Thoracic aorta (tissue), 2 donors: ENCODE data around the gene LIFR. TPM values are rescaled to one million over a fixed set of nuclear protein-coding genes. Genes with fewer than 3 reads are reported as not detected.

Experiments used
- ATAC-seq: fragments of 150-250 bp; one replicate; pipeline ENCODE4 v1.8.0; 2017; ENCODE audit warnings: low read depth; ENCODE audit not compliant: insufficient number of reproducible peaks, low FRiP score
- DNase-seq: peaks from one replicate; pipeline ENCODE4 v3.0.0-alpha.2; 2020; ENCODE audit warnings: low spot score
- H3K27ac ChIP-seq, 2 donors: fragments of 200-600 bp; sonication (generic); 1 replicate in 1 of 2; 2 replicates in 1 of 2; pipeline ENCODE4 v1.5.1; 2016; ENCODE audit warnings: mild to moderate bottlenecking in 2 of 2, moderate library complexity in 2 of 2
- H3K27me3 ChIP-seq: fragments of 200-600 bp; sonication (generic); replicated peaks from 2 replicates; pipeline ENCODE4 v1.6.0; 2016; ENCODE audit warnings: mild to moderate bottlenecking; ENCODE audit not compliant: insufficient read depth
- H3K36me3 ChIP-seq: fragments of 200-600 bp; sonication (generic); one replicate; pipeline ENCODE4 v1.5.1; 2016
- H3K4me1 ChIP-seq, 2 donors: fragments of 200-600 bp; sonication (generic); 1 replicate in 1 of 2; 2 replicates in 1 of 2; pipeline versions ENCODE4 v1.5.1 to v1.6.0; 2016; ENCODE audit warnings: low read depth in 2 of 2, mild to moderate bottlenecking in 1 of 2; ENCODE audit not compliant: control insufficient read depth in 1 of 2
- H3K4me3 ChIP-seq: fragments of 200-600 bp; sonication (generic); 2 replicates; pipeline ENCODE4 v1.5.1; 2016; ENCODE audit warnings: mild to moderate bottlenecking
- H3K9me3 ChIP-seq: fragments of 200-600 bp; sonication (generic); 2 replicates; pipeline ENCODE4 v1.5.1; 2016
- total RNA-seq, 2 donors: library from RNA; depleted of rRNA; stranded (reverse); fragments of >200 nt; gene quantifications; one replicate each; pipeline versions ENCODE4 v1.1.0 to v1.2.3, GENCODE V29; 2016
- TF ChIP-seq, protein P1 (sequence below): fragments of 200-600 bp; sonication (generic); IDR thresholded peaks from one replicate; pipeline ENCODE4 v1.5.1; 2019; ENCODE audit warnings: antibody characterized with exemption

Gene LIFR
- total RNA-seq, 2 donors from 2014 or later, result 61.1 to 110 TPM

- TF ChIP-seq, protein P1, sequence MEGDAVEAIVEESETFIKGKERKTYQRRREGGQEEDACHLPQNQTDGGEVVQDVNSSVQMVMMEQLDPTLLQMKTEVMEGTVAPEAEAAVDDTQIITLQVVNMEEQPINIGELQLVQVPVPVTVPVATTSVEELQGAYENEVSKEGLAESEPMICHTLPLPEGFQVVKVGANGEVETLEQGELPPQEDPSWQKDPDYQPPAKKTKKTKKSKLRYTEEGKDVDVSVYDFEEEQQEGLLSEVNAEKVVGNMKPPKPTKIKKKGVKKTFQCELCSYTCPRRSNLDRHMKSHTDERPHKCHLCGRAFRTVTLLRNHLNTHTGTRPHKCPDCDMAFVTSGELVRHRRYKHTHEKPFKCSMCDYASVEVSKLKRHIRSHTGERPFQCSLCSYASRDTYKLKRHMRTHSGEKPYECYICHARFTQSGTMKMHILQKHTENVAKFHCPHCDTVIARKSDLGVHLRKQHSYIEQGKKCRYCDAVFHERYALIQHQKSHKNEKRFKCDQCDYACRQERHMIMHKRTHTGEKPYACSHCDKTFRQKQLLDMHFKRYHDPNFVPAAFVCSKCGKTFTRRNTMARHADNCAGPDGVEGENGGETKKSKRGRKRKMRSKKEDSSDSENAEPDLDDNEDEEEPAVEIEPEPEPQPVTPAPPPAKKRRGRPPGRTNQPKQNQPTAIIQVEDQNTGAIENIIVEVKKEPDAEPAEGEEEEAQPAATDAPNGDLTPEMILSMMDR, result no peak
- Histone ChIP-seq H3K9me3 (no peaks in the 10 kb centered on the region), H3K4me1 (peaks cover 0 to 14% of the 10 kb centered on the region in 2 donors), H3K36me3 (no peaks in the 10 kb centered on the region), H3K27me3 (no peaks in the 10 kb centered on the region), H3K4me3 (no peak overlapping the region), H3K27ac (no peak overlapping the region)
- ATAC-seq, result no peak
- no peak for DNase-seq
These were observed 24.9 kb downstream of the LIFR start for GRCh38 chr5:38531518-38531917.

GRCh38 chr5:38529955-38530646 lies 26.3 kb downstream of the LIFR start:
- Histone ChIP-seq H3K4me3 (no peak overlapping the region), H3K27ac (no peak overlapping the region), H3K36me3 (no peaks in the 10 kb centered on the region), H3K9me3 (no peaks in the 10 kb centered on the region), H3K27me3 (no peaks in the 10 kb centered on the region), H3K4me1 (peaks cover 0 to 13% of the 10 kb centered on the region in 2 donors)
- TF ChIP-seq, protein P1, result no peak
- DNase-seq (no peak), ATAC-seq (no peak)

GRCh38 chr5:38528162-38528703 lies 28.2 kb downstream of the LIFR start:
- no peak overlapping the region for H3K27ac ChIP-seq
- no peaks in the 10 kb centered on the region for H3K27me3 ChIP-seq
- no peaks in the 10 kb centered on the region for H3K9me3 ChIP-seq
- H3K4me1 ChIP-seq, result peaks cover 0 to 12% of the 10 kb centered on the region in 2 donors
- H3K36me3 ChIP-seq, result no peaks in the 10 kb centered on the region
- TF ChIP-seq, protein P1, result no peak
- ATAC-seq (no peak), DNase-seq (no peak)
- no peak overlapping the region for H3K4me3 ChIP-seq

DNA sequence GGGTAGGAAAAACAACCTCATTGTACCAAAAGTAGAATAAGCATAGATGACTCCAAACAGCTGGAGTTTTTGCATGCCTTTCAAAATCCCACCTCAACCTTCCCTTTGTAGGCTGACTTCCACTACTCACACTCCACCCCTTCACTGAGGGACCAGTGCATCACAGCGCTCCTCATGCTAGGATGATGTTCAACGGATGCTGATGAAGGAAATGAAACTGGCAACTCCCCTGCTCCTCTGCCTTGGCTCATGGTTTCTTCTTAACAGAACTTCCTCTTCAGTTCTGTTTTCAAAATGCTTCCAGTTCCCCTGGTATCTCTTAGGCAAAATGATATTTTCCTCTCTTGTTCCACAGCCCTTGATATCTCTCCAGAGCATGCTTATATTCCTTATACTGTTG lies 29.0 kb downstream of the LIFR start:
- H3K27me3 ChIP-seq, result no peaks in the 10 kb centered on the region
- DNase-seq, result no peak
- TF ChIP-seq, protein P1, result no peak

GRCh38 chr5:38524022-38524421 lies 32.4 kb downstream of the LIFR start:
- no peaks in the 10 kb centered on the region for H3K27me3 ChIP-seq
- H3K36me3 ChIP-seq, result peaks cover 14% of the 10 kb centered on the region
- H3K9me3 ChIP-seq, result no peaks in the 10 kb centered on the region
- peaks cover 0 to 12% of the 10 kb centered on the region in 2 donors for H3K4me1 ChIP-seq
- no peak for DNase-seq
- H3K27ac ChIP-seq, result no peak overlapping the region
- no peak for ATAC-seq
- no peak overlapping the region for H3K4me3 ChIP-seq
- TF ChIP-seq, protein P1, result no peak

More for the DNA sequence above, 29.0 kb downstream of the LIFR start:
- Histone ChIP-seq H3K4me3 (no peak overlapping the region), H3K36me3 (peaks cover under 1% of the 10 kb centered on the region), H3K9me3 (no peaks in the 10 kb centered on the region), H3K27ac (no peak overlapping the region), H3K4me1 (peaks cover 0 to 12% of the 10 kb centered on the region in 2 donors)
- ATAC-seq, result no peak
